Testis (tissue), 2 donors: ENCODE results near the gene EIF4G3.

Experiments used
- CTCF ChIP-seq, 3 experiments: fragments of 450-650 bp in 2 of 3; fragments of 200-600 bp in 1 of 3; sonication (generic) in 1 of 3; IDR thresholded peaks; one replicate each; pipeline ENCODE4 v1.5.1; 2016 to 2019; ENCODE audit warnings: antibody characterized with exemption in 3 of 3, mild to moderate bottlenecking in 2 of 3, moderate library complexity in 1 of 3
- POLR2A ChIP-seq: fragments of 450-650 bp; IDR thresholded peaks from one replicate; pipeline ENCODE4 v1.6.1; 2017; ENCODE audit warnings: antibody characterized with exemption, mild to moderate bottlenecking, moderate library complexity

DNA sequence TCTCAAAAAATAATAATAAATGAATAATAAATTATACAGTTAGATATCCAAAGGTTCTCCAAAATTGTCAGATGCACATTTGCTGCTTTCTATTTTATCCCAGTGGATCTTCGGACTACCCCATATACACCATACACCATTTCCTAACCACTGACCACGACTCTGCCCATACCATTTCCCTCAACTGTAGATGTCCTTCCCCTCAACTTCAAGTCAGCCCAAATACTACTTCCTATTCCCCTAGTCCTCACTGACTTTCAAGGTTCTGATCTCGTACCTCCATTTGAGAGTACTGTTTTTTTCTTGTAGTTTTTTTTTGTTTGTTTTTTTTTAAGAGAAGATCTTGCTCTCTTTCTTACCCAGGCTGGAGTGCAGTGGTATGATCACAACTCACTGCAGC lies 19.6 kb downstream of the EIF4G3 start:
- TF ChIP-seq CTCF (IDR thresholded peaks at IDR 0.05) (no peak), POLR2A (no peak)
